CD14-positive monocyte (primary cell): ENCODE data around the gene SPNS3. TPM values are rescaled to one million over a fixed set of nuclear protein-coding genes. Genes with fewer than 3 reads are reported as not detected.

ENCODE experiments used
- DNase-seq, 3 donors: peaks; one replicate each; pipeline ENCODE4 v3.0.0-alpha.2; 2011 to 2022
- H2AFZ ChIP-seq: 2 replicates; pipeline ENCODE4 v1.6.0; 2012; ENCODE audit warnings: mild to moderate bottlenecking, low read depth, low read length, inconsistent platforms; ENCODE audit not compliant: insufficient read depth, poor library complexity, severe bottlenecking
- H3K27ac ChIP-seq, 2 donors: 1 replicate in 1 of 2; 2 replicates in 1 of 2; pipeline ENCODE4 v1.5.1; 2012 to 2013; ENCODE audit warnings: low read length in 2 of 2, control low read depth in 1 of 2, inconsistent platforms in 1 of 2, low read depth in 1 of 2, mild to moderate bottlenecking in 1 of 2
- H3K27me3 ChIP-seq, 2 donors: one replicate each; pipeline versions ENCODE4 v1.6.0 to v1.6.1; 2011 to 2013; ENCODE audit warnings: low read length in 2 of 2; ENCODE audit not compliant: control insufficient read depth in 2 of 2, insufficient read depth in 2 of 2
- H3K36me3 ChIP-seq, 2 donors: replicated peaks in 1 of 2; 1 replicate in 1 of 2; 2 replicates in 1 of 2; pipeline versions ENCODE4 v1.5.1 to v1.6.1; 2012 to 2013; ENCODE audit warnings: low read length in 2 of 2, control low read depth in 1 of 2, inconsistent platforms in 1 of 2, mild to moderate bottlenecking in 1 of 2; ENCODE audit not compliant: insufficient read depth in 2 of 2, control insufficient read depth in 1 of 2
- H3K4me1 ChIP-seq, 2 donors: 1 replicate in 1 of 2; 2 replicates in 1 of 2; pipeline versions ENCODE4 v1.5.1 to v1.6.1; 2012 to 2013; ENCODE audit warnings: low read length in 2 of 2, control low read depth in 1 of 2, inconsistent platforms in 1 of 2, mild to moderate bottlenecking in 1 of 2, moderate library complexity in 1 of 2; ENCODE audit not compliant: insufficient read depth in 2 of 2, control insufficient read depth in 1 of 2
- H3K4me2 ChIP-seq: replicated peaks from 2 replicates; pipeline ENCODE3; 2012; ENCODE audit warnings: low read length, moderate library complexity, mild to moderate bottlenecking; ENCODE audit not compliant: poor library complexity, severe bottlenecking; ENCODE audit errors: extremely low read depth
- H3K4me3 ChIP-seq, 3 experiments: fragments of 200-600 bp in 1 of 3; sonication (generic) in 1 of 3; replicated peaks in 1 of 3; 1 replicate in 2 of 3; 2 replicates in 1 of 3; pipeline ENCODE4 v1.5.1; 2011 to 2013; ENCODE audit warnings: low read length in 3 of 3, mild to moderate bottlenecking in 3 of 3, control low read depth in 2 of 3, low read depth in 2 of 3, inconsistent platforms in 1 of 3, moderate library complexity in 1 of 3
- H3K79me2 ChIP-seq: 2 replicates; pipeline ENCODE4 v1.6.0; 2012; ENCODE audit warnings: mild to moderate bottlenecking, control low read depth, inconsistent platforms, low read length, moderate library complexity; ENCODE audit not compliant: insufficient read depth
- H3K9ac ChIP-seq: 2 replicates; pipeline ENCODE4 v1.6.0; 2017; ENCODE audit warnings: low read length, mild to moderate bottlenecking; ENCODE audit not compliant: insufficient read depth, poor library complexity, severe bottlenecking
- H3K9me3 ChIP-seq, 2 donors: replicated peaks in 1 of 2; 1 replicate in 1 of 2; 2 replicates in 1 of 2; pipeline versions ENCODE4 v1.5.1 to v1.6.1; 2012 to 2013; ENCODE audit warnings: low read length in 2 of 2, control low read depth in 1 of 2; ENCODE audit not compliant: control insufficient read depth in 1 of 2, insufficient read depth in 1 of 2
- H4K20me1 ChIP-seq: 2 replicates; pipeline ENCODE4 v1.6.0; 2012; ENCODE audit warnings: mild to moderate bottlenecking, low read length, control low read depth, moderate library complexity; ENCODE audit not compliant: insufficient read depth
- H3K27ac Mint-ChIP-seq, 7 donors: one replicate each; pipeline ENCODE4 v1.8.0; 2020; ENCODE audit warnings: mild to moderate bottlenecking in 7 of 7, mixed read lengths in 7 of 7, moderate library complexity in 6 of 7, inconsistent platforms in 2 of 7
- H3K27me3 Mint-ChIP-seq, 3 donors: one replicate each; pipeline ENCODE4 v1.8.0; 2021 to 2022; ENCODE audit warnings: low read depth in 3 of 3, mild to moderate bottlenecking in 3 of 3, mixed read lengths in 3 of 3, moderate library complexity in 3 of 3, inconsistent platforms in 1 of 3
- H3K36me3 Mint-ChIP-seq, 2 donors: one replicate each; pipeline ENCODE4 v1.8.0; 2020; ENCODE audit warnings: mixed read lengths in 2 of 2, inconsistent platforms in 1 of 2, mild to moderate bottlenecking in 1 of 2
- H3K4me1 Mint-ChIP-seq: one replicate; pipeline ENCODE4 v1.8.0; 2020; ENCODE audit warnings: mild to moderate bottlenecking, mixed read lengths
- H3K4me3 Mint-ChIP-seq, 2 donors: one replicate each; pipeline ENCODE4 v1.8.0; 2020; ENCODE audit warnings: mild to moderate bottlenecking in 2 of 2, mixed read lengths in 2 of 2, moderate library complexity in 1 of 2
- H3K9me3 Mint-ChIP-seq, 7 donors: one replicate each; pipeline ENCODE4 v1.8.0; 2020 to 2022; ENCODE audit warnings: mixed read lengths in 7 of 7, mild to moderate bottlenecking in 6 of 7, moderate library complexity in 6 of 7, inconsistent platforms in 2 of 7
- WGBS: methylation state at CpG from one replicate; pipeline ENCODE4 v1.1.5; 2013; ENCODE audit warnings: missing lambda C conversion rate; ENCODE audit not compliant: insufficient coverage; 5-methylcytosine and 5-hydroxymethylcytosine counted together
- intact Hi-C, 2 donors: fragments of 100-400 bp; cut with micrococcal nuclease; formaldehyde crosslinking; loops; one replicate each; pipeline versions ENCODE4 v1.15.0 to v1.15.1; 2023
- polyA plus RNA-seq, 3 donors: library from polyadenylated mRNA; depleted of rRNA in 1 of 3; unstranded in 2 of 3; stranded (reverse) in 1 of 3; fragments of 300-500 nt in 2 of 3; fragments of >200 nt in 1 of 3; fragmentation: Illumina TruSeq in 2 of 3; gene quantifications; 1 replicate in 2 of 3; 2 replicates in 1 of 3; pipeline ENCODE4 v1.2.3, GENCODE V29; 2012 to 2021
- TF ChIP-seq, protein P1 (sequence below): fragments of 200-600 bp; IDR thresholded peaks from one replicate; pipeline ENCODE4 v1.8.0; 2022; ENCODE audit warnings: antibody characterized with exemption, mild to moderate bottlenecking

SPNS3 gene
- polyA plus RNA-seq, 3 donors: 2.3 to 5.7 (median 4.5) TPM

DNA sequence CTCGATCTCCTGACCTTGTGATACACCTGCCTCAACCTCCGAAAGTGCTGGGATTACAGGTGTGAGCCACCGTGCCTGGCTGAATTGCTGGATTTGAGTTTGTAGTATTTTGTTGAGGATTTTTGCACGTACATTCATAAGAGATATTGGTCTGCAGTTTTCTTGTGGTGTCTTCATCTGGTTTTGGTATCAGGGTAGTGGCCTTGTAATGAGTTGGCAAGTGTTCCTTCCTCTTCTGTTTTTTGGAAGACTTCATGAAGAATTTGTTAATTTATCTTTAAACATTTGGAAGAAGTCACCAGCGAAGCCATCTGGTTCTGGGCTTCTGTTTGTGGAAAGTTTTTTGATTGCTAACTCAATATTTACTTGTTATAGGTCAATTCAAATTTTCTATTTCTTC, 26.9 kb downstream of the SPNS3 start:
- no peaks in the 10 kb centered on the region for H4K20me1 ChIP-seq
- WGBS: 33% methylated on average over 3 of the region's 5 CpGs
- H3K4me3 Mint-ChIP-seq: no peak overlapping the region
- H3K4me2 ChIP-seq: no peak overlapping the region
- H3K27ac Mint-ChIP-seq: no peak overlapping the region
- H3K36me3 Mint-ChIP-seq: peaks cover 37 to 41% of the 10 kb centered on the region in 2 donors
- H3K27me3 Mint-ChIP-seq: peaks cover 0 to 2% (median 2%) of the 10 kb centered on the region in 3 donors
- H3K9me3 ChIP-seq: peaks cover 0 to 6% of the 10 kb centered on the region in 2 donors
- no peak overlapping the region for H3K27ac ChIP-seq
- H3K79me2 ChIP-seq: peaks cover 5% of the 10 kb centered on the region
- H3K36me3 ChIP-seq: peaks cover 17 to 61% of the 10 kb centered on the region in 2 donors
- H3K27me3 ChIP-seq: no peaks in the 10 kb centered on the region
- no peak overlapping the region for H3K9ac ChIP-seq
- no peak overlapping the region for H3K4me3 ChIP-seq
- peaks cover 3 to 14% (median 12%) of the 10 kb centered on the region in 7 donors for H3K9me3 Mint-ChIP-seq
- H2AFZ ChIP-seq: no peak overlapping the region
- H3K4me1 Mint-ChIP-seq: peaks cover 7% of the 10 kb centered on the region
- no peak for DNase-seq
- H3K4me1 ChIP-seq: peaks cover 0 to 4% of the 10 kb centered on the region in 2 donors
- TF ChIP-seq, protein P1, sequence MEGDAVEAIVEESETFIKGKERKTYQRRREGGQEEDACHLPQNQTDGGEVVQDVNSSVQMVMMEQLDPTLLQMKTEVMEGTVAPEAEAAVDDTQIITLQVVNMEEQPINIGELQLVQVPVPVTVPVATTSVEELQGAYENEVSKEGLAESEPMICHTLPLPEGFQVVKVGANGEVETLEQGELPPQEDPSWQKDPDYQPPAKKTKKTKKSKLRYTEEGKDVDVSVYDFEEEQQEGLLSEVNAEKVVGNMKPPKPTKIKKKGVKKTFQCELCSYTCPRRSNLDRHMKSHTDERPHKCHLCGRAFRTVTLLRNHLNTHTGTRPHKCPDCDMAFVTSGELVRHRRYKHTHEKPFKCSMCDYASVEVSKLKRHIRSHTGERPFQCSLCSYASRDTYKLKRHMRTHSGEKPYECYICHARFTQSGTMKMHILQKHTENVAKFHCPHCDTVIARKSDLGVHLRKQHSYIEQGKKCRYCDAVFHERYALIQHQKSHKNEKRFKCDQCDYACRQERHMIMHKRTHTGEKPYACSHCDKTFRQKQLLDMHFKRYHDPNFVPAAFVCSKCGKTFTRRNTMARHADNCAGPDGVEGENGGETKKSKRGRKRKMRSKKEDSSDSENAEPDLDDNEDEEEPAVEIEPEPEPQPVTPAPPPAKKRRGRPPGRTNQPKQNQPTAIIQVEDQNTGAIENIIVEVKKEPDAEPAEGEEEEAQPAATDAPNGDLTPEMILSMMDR: no peak
- intact Hi-C loops: no loop called here

DNA sequence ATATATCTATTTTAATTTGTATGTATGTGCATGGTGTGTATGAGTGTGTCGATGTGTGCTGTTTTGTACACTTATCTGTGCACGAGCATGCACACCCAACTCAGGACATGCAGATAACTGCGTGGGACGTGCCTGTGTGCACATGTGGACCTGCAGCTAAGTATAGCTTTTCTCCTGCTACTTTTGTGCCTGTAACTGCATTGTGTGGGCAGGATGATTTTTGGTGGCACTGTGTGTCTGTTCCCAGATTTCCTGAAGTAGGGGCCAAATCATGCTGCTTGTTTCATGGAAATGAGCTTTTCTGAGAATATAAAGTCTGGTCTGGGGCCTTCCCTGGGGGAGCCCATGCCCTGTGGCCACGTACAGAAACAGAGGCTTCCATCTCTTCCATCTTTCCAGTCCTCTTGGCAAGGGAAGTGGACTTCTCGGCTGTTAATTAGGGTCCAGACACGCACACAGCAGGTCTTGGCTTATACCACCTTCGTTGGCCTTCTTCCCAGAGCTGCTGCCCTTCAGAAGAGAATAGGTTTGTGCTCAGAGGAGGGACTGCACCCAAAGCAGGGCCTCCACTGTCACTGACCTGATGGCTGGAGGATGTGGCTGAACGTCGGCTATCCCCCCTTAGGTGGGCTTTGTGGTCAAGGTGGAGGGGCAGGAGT, 30.2 kb downstream of the SPNS3 start:
- intact Hi-C loops: no loop called here
- H3K27ac Mint-ChIP-seq: peak overlapping the region in 1 of 7 donors; percentile 78
- WGBS: 100% methylated on average over 4 of the region's 10 CpGs

More for the DNA sequence above, 30.2 kb downstream of the SPNS3 start:
- H2AFZ ChIP-seq: no peak overlapping the region
- H3K27ac ChIP-seq: no peak overlapping the region
- H3K4me1 ChIP-seq: peaks cover 0 to 4% of the 10 kb centered on the region in 2 donors
- no peak overlapping the region for H3K4me2 ChIP-seq
- peaks cover 9% of the 10 kb centered on the region for H3K4me1 Mint-ChIP-seq
- H3K36me3 Mint-ChIP-seq: peaks cover 32 to 38% of the 10 kb centered on the region in 2 donors
- peaks cover 5% of the 10 kb centered on the region for H3K79me2 ChIP-seq
- H3K27me3 ChIP-seq: no peaks in the 10 kb centered on the region
- peaks cover 0 to 6% of the 10 kb centered on the region in 2 donors for H3K9me3 ChIP-seq
- no peak for DNase-seq
- TF ChIP-seq, protein P1: no peak
- H3K36me3 ChIP-seq: peaks cover 22 to 40% of the 10 kb centered on the region in 2 donors
- H4K20me1 ChIP-seq: no peaks in the 10 kb centered on the region
- peaks cover 3 to 13% (median 12%) of the 10 kb centered on the region in 7 donors for H3K9me3 Mint-ChIP-seq
- no peak overlapping the region for H3K4me3 Mint-ChIP-seq
- no peak overlapping the region for H3K9ac ChIP-seq
- H3K27me3 Mint-ChIP-seq: no peaks in the 10 kb centered on the region
- H3K4me3 ChIP-seq: no peak overlapping the region
